A549 (cell line): ENCODE measurements around the gene HSD17B2.

Experiments used
- CBX2 ChIP-seq: fragments of 200-600 bp; sonication (generic); IDR thresholded peaks from 2 replicates; pipeline ENCODE4 v1.6.1; 2016; ENCODE audit warnings: low read depth, mild to moderate bottlenecking, borderline replicate concordance
- CEBPB ChIP-seq, 2 experiments: fragments of >200 bp in 1 of 2; sonication (Bioruptor Twin) in 1 of 2; formaldehyde crosslinking in 1 of 2; IDR thresholded peaks; 2 replicates each; pipeline ENCODE4 v1.6.1; 2012 to 2016
- CTCF ChIP-seq: fragments of >200 bp; sonication (Bioruptor Twin); formaldehyde crosslinking; IDR thresholded peaks from 3 replicates; pipeline ENCODE4 v1.5.1; 2016
- MAFK ChIP-seq: fragments of 450-650 bp; IDR thresholded peaks from 2 replicates; pipeline ENCODE4 v1.6.1; 2014; ENCODE audit not compliant: partially characterized antibody
- MYC ChIP-seq: IDR thresholded peaks from 2 replicates; pipeline ENCODE4 v1.6.1; 2012; ENCODE audit warnings: mild to moderate bottlenecking, inconsistent platforms, low read length, improper control_type of control experiment, borderline replicate concordance
- SMC3 ChIP-seq: fragments of >200 bp; sonication (Bioruptor Twin); formaldehyde crosslinking; IDR thresholded peaks from 3 replicates; pipeline ENCODE4 v1.6.1; 2018; ENCODE audit warnings: inconsistent platforms
- TP53 ChIP-seq: fragments of 250-450 bp; sonication (Bioruptor Pico); IDR thresholded peaks from 2 replicates; pipeline ENCODE4 v1.5.0; 2021; ENCODE audit warnings: mild to moderate bottlenecking, moderate library complexity

- TF ChIP-seq CEBPB (IDR thresholded peaks at IDR 0.05) (no peak), TP53 (CRISPR knock-in tag) (no peak), CTCF (no peak), CBX2 (no peak), SMC3 (no peak), MYC (no peak), MAFK (no peak)
Measured at GRCh38 chr16:82081264-82081663, 46.2 kb downstream of the HSD17B2 start.
